ENCODE data around the gene LRP1B.

DNA sequence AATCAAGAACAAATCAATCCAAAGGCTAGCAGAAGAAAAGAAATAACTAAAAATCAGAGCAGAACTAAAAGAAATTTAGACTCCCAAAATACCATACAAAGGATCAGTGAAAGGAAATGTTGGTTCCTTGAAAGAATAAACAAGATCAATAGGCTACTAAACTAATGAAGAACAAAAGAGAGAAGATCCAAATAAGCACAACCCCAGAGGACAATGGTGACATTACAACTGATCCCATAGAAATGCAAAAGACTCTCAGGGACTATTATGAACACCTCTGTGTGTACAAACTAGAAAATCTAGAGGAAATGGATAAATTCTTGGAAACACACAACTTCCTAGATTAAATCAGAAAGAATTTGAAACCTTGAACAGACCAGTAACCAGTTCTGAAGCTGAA, 1186.9 kb downstream of the LRP1B start:
- TF ChIP-seq, protein P1, sequence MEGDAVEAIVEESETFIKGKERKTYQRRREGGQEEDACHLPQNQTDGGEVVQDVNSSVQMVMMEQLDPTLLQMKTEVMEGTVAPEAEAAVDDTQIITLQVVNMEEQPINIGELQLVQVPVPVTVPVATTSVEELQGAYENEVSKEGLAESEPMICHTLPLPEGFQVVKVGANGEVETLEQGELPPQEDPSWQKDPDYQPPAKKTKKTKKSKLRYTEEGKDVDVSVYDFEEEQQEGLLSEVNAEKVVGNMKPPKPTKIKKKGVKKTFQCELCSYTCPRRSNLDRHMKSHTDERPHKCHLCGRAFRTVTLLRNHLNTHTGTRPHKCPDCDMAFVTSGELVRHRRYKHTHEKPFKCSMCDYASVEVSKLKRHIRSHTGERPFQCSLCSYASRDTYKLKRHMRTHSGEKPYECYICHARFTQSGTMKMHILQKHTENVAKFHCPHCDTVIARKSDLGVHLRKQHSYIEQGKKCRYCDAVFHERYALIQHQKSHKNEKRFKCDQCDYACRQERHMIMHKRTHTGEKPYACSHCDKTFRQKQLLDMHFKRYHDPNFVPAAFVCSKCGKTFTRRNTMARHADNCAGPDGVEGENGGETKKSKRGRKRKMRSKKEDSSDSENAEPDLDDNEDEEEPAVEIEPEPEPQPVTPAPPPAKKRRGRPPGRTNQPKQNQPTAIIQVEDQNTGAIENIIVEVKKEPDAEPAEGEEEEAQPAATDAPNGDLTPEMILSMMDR (conservative IDR thresholded peaks at IDR 0.05; ENCODE audit: low read length) = 0 out of 2 replicates have a peak, but pooled peaks have one; percentile 10
- TF ChIP-seq EZH2phosphoT487 (IDR thresholded peaks at IDR 0.05; ENCODE audit: borderline replicate concordance) = no peak
